Measurements from ENCODE around the gene NDUFAF8. TPM values are rescaled to one million over a fixed set of nuclear protein-coding genes. Genes with fewer than 3 reads are reported as not detected.

NDUFAF8 gene
- polyA plus RNA-seq, 1 donor from 2014 or later, result 76.4 TPM

- Histone ChIP-seq H2AFZ (ENCODE audit: low read depth, low read length) (no peak overlapping the region), H3K9me2 (ENCODE audit: insufficient read depth, low read length) (no peaks in the 10 kb centered on the region), H3K27me3 (ENCODE audit: insufficient read depth, low read depth, low read length) (no peaks in the 10 kb centered on the region), H3K36me3 (ENCODE audit: insufficient read depth, low read length) (no peaks in the 10 kb centered on the region), H3K79me2 (replicated peaks; ENCODE audit: insufficient read depth, low read length) (no peaks in the 10 kb centered on the region), H3K4me3 (ENCODE audit: low read length) (no peak overlapping the region), H3F3A (ENCODE audit: insufficient read depth, low read length, poor library complexity, severe bottlenecking) (no peaks in the 10 kb centered on the region), H4K20me1 (ENCODE audit: insufficient read depth) (no peaks in the 10 kb centered on the region), H3K9ac (ENCODE audit: low read length) (peak overlapping the region; percentile 62), H3K4me2 (ENCODE audit: low read length) (no peak overlapping the region), H3K27ac (ENCODE audit: low read length) (peak overlapping the region; percentile 84), H3K9me3 (ENCODE audit: low read length) (no peaks in the 10 kb centered on the region)
- TF ChIP-seq EZH2 (IDR thresholded peaks at IDR 0.05; ENCODE audit: borderline replicate concordance, insufficient read depth, low read length, poor library complexity, severe bottlenecking) (no peak), RAD21 (conservative IDR thresholded peaks at IDR 0.05) (no peak), CTCF (IDR thresholded peaks at IDR 0.05; ENCODE audit: poor library complexity, severe bottlenecking) (no peak), TAF1 (IDR thresholded peaks at IDR 0.05; ENCODE audit: low read depth) (no peak), REST (IDR thresholded peaks at IDR 0.05; ENCODE audit: borderline replicate concordance) (no peak)
Observed at GRCh38 chr17:81252987-81253329, 13.8 kb downstream of the NDUFAF8 start.

- TF ChIP-seq REST (IDR thresholded peaks at IDR 0.05; ENCODE audit: borderline replicate concordance), result no peak
- peak; percentile 24 for TF ChIP-seq MXI1 (conservative IDR thresholded peaks at IDR 0.05; ENCODE audit: poor library complexity, severe bottlenecking)
- TF ChIP-seq RAD21 (conservative IDR thresholded peaks at IDR 0.05), result peak; percentile 94
- TF ChIP-seq SMC3 (conservative IDR thresholded peaks at IDR 0.05; ENCODE audit: poor library complexity), result peak; percentile 95
- peak; percentile 94 for TF ChIP-seq CTCF (IDR thresholded peaks at IDR 0.05; ENCODE audit: poor library complexity, severe bottlenecking)
- Histone ChIP-seq H3F3A (ENCODE audit: insufficient read depth, low read length, poor library complexity, severe bottlenecking) (no peaks in the 10 kb centered on the region), H3K27ac (ENCODE audit: low read length) (peak overlapping the region; percentile 84), H3K36me3 (ENCODE audit: insufficient read depth, low read length) (no peaks in the 10 kb centered on the region), H3K9me2 (ENCODE audit: insufficient read depth, low read length) (no peaks in the 10 kb centered on the region), H3K4me3 (ENCODE audit: low read length) (no peak overlapping the region), H3K4me2 (ENCODE audit: low read length) (no peak overlapping the region), H3K9ac (ENCODE audit: low read length) (peak overlapping the region; percentile 62), H2AFZ (ENCODE audit: low read depth, low read length) (no peak overlapping the region), H4K20me1 (ENCODE audit: insufficient read depth) (no peaks in the 10 kb centered on the region), H3K79me2 (replicated peaks; ENCODE audit: insufficient read depth, low read length) (no peaks in the 10 kb centered on the region), H3K9me3 (ENCODE audit: low read length) (no peaks in the 10 kb centered on the region), H3K27me3 (ENCODE audit: insufficient read depth, low read depth, low read length) (no peaks in the 10 kb centered on the region)
Observed at GRCh38 chr17:81253358-81254131, 14.4 kb downstream of the NDUFAF8 start.

Data from neural cell (in vitro differentiated cells).